Stomach smooth muscle (tissue), 2 donors: ENCODE data around the gene NF1.

Experiments
- H3K27ac ChIP-seq: one replicate; pipeline ENCODE4 v1.7.0; 2013; ENCODE audit warnings: mild to moderate bottlenecking, low read length, inconsistent platforms
- H3K27me3 ChIP-seq, 2 donors: one replicate each; pipeline ENCODE4 v1.7.0; 2013; ENCODE audit warnings: low read length in 2 of 2; ENCODE audit not compliant: insufficient read depth in 2 of 2, control insufficient read depth in 1 of 2
- H3K36me3 ChIP-seq, 2 donors: one replicate each; pipeline ENCODE4 v1.7.0; 2013; ENCODE audit warnings: low read length in 2 of 2; ENCODE audit not compliant: control insufficient read depth in 2 of 2, insufficient read depth in 2 of 2
- H3K4me1 ChIP-seq: one replicate; pipeline ENCODE4 v1.7.0; 2013; ENCODE audit warnings: low read length; ENCODE audit not compliant: control insufficient read depth, insufficient read depth
- H3K4me3 ChIP-seq, 2 donors: one replicate each; pipeline ENCODE4 v1.7.0; 2013; ENCODE audit warnings: low read length in 2 of 2
- H3K9ac ChIP-seq, 2 donors: one replicate each; pipeline ENCODE4 v1.7.0; 2013; ENCODE audit warnings: low read length in 2 of 2, mild to moderate bottlenecking in 1 of 2
- H3K9me3 ChIP-seq, 2 donors: one replicate each; pipeline ENCODE4 v1.7.0; 2013; ENCODE audit warnings: low read length in 2 of 2; ENCODE audit not compliant: control insufficient read depth in 2 of 2
- donor health status: healthy.
- donor health status: Pancreatic carcinoma.

NF1 gene

DNA sequence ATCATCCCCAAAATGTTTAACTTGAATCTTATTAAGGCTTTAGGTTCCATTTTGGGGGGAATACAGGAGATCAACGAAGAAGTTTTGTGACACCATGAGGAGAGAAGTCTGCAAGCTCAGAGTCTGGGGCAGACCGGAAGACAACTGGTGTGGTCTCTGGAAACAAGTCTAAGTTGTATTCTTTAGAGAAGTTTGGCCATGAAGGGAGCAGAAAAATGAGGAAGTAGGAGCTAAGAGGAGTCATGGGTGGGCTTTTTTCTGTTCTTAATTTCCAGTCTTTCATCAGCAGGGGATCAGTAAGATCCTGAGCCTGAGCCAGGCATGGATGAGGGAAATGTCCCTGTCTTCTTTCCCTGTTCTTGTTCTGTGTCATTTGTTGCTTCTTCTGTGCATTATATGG lies 35.8 kb upstream of the NF1 start:
- H3K4me1 ChIP-seq = no peaks in the 10 kb centered on the region
- H3K4me3 ChIP-seq = no peak overlapping the region
- no peaks in the 10 kb centered on the region for H3K27me3 ChIP-seq

DNA sequence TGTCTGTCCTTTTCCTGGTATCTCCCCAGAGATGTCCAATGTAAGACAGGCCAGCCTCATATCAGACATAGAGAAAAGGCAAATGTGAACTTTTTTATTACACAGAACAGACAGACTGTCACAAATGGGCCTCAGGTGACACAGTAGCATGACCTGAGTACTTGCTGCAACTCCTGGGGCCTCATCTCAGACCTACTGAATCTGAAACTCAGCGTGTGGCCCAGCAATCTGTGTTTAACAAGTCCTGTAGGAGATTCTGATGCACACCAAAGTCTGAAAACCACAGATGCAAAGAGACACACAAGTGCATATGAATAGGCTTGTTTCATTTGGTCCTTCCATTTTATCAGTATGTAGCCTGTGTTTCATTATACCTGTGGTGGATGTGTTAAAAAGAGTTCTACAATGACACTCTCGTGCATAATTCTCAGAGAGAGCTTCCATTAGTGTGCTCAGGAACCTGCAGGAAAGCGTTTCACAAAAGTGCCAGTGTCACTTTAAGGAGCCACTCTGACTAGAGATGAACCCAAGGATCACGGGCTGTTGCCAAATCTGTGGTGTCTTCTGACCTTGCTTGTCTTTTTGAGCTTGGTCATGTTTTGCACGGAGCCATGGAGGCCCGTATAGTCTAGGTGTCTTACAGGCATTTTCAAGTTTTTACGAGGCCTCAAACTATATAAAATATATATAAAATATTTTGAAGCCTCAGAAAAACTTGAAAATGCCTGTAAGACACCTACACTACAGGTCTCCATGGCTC lies 33.8 kb upstream of the NF1 start:
- Histone ChIP-seq H3K9me3 (no peaks in the 10 kb centered on the region), H3K36me3 (no peaks in the 10 kb centered on the region), H3K27me3 (no peaks in the 10 kb centered on the region), H3K4me3 (no peak overlapping the region), H3K4me1 (no peaks in the 10 kb centered on the region), H3K9ac (no peak overlapping the region), H3K27ac (no peak overlapping the region)

More for the DNA sequence above, 35.8 kb upstream of the NF1 start:
- no peaks in the 10 kb centered on the region for H3K36me3 ChIP-seq
- no peak overlapping the region for H3K9ac ChIP-seq
- H3K9me3 ChIP-seq = no peaks in the 10 kb centered on the region
- H3K27ac ChIP-seq = no peak overlapping the region

DNA sequence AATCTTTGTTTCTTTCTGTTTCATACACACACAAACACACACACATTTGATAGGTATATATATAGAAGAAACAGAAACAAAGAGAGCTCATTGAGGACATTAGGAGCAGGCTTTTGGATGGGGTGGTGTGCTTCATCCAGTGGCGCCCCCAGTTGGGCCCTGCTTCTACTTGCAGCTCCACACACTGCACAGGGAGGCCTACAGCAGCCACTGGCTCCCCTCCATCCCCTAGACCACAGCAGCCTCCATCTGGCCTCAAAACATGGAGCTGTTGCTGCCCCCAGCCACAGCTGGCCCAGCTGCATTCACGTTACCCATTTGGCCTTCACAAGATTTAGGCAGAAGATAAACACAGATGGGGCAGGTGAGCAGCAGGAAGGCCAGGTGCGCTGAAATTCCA lies 33.1 kb upstream of the NF1 start:
- H3K9ac ChIP-seq = no peak overlapping the region

DNA sequence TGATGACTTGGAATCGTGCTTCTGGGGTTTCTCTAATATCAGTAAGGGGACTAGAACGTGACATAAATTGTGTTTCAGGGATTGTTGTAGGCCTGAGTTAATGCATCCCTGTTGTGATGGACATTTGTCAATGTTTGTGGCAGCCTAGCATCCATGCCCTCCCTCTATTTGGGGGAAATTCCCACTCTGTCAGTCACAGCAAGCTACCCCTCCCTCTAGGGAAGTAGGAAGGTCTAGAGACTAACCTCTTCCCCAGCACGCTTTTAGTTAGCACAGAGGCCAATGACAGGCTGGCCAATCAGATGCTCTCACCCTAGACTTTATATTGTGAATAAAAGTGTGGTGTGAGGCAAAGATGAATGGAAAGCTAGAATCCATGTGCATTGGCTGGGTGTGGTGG lies 32.4 kb upstream of the NF1 start:
- Histone ChIP-seq H3K9me3 (no peaks in the 10 kb centered on the region), H3K27ac (no peak overlapping the region), H3K27me3 (no peaks in the 10 kb centered on the region), H3K4me3 (no peak overlapping the region), H3K4me1 (no peaks in the 10 kb centered on the region), H3K9ac (no peak overlapping the region), H3K36me3 (no peaks in the 10 kb centered on the region)

More for the DNA sequence above, 33.1 kb upstream of the NF1 start:
- H3K36me3 ChIP-seq = no peaks in the 10 kb centered on the region
- no peak overlapping the region for H3K4me3 ChIP-seq
- no peaks in the 10 kb centered on the region for H3K4me1 ChIP-seq
- H3K27ac ChIP-seq = no peak overlapping the region
- H3K27me3 ChIP-seq = no peaks in the 10 kb centered on the region
- H3K9me3 ChIP-seq = no peaks in the 10 kb centered on the region

DNA sequence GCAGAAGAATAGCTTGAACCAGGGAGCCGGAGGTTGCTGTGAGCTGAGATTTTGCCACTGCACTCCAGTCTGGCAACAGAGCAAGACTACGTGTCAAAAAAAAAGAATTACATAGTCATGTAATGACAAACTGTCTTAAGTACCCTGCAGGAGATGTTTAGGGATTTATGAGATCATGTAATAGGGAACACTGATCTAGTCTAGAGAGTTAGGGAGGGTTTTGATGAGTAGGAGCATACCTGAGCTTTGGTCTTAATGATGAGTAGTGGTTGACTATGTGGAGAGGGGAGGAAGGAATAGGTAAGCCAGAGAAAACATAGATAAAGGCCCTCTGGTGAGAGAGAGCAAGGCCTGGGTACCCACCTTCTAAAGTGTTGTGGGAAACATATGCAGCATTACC lies 30.1 kb upstream of the NF1 start:
- H3K36me3 ChIP-seq = no peaks in the 10 kb centered on the region
- no peak overlapping the region for H3K9ac ChIP-seq
- H3K9me3 ChIP-seq = no peaks in the 10 kb centered on the region
- H3K27me3 ChIP-seq = no peaks in the 10 kb centered on the region
- no peaks in the 10 kb centered on the region for H3K4me1 ChIP-seq
- H3K27ac ChIP-seq = no peak overlapping the region
- H3K4me3 ChIP-seq = no peak overlapping the region

DNA sequence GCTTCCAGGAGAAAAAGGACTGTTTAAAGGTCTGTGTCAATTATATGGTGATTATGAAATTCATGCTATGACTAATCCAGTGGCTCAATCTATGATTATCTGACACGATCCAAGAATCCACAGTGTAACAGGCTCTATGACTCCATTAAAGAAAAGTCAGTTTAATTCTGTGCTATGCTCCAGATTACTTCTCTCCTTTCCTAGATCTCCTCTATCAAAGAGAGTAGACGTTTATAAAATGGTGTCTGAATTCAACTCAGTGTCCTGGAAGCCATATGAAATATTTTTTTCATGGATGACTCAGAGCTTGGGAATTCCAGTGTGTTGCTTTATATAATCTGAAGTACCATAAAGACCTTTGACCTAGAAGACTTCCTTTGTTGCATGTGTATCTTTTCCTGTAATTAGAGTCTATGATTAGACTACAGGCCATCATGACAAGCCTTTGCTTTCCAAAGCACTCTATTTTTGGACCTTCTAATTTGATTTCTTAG lies 27.0 kb upstream of the NF1 start:
- Histone ChIP-seq H3K4me3 (no peak overlapping the region), H3K27me3 (no peaks in the 10 kb centered on the region), H3K4me1 (no peaks in the 10 kb centered on the region), H3K27ac (no peak overlapping the region), H3K9me3 (no peaks in the 10 kb centered on the region), H3K9ac (no peak overlapping the region), H3K36me3 (no peaks in the 10 kb centered on the region)

DNA sequence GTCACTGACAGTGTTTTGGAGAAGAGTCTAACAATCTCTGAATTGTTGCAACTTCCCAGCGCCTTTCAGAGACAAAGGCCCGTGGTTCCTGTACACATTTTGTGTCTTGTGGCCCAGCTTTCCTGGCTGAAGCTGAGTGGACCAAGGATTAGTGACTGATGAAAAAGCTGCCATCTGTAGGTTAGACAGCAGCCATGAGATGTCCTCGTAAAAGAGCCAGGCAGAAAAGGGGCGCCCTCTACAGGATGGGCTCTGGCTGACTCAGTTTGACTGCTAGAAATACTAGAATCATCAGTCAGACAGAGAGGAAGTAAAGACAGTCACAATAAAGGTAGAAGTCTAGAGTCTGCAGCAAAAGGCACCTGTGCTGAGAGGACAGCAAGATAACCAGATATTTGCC lies 26.5 kb upstream of the NF1 start:
- Histone ChIP-seq H3K27me3 (no peaks in the 10 kb centered on the region), H3K4me1 (no peaks in the 10 kb centered on the region), H3K36me3 (no peaks in the 10 kb centered on the region), H3K9ac (no peak overlapping the region), H3K9me3 (no peaks in the 10 kb centered on the region), H3K4me3 (no peak overlapping the region), H3K27ac (no peak overlapping the region)

DNA sequence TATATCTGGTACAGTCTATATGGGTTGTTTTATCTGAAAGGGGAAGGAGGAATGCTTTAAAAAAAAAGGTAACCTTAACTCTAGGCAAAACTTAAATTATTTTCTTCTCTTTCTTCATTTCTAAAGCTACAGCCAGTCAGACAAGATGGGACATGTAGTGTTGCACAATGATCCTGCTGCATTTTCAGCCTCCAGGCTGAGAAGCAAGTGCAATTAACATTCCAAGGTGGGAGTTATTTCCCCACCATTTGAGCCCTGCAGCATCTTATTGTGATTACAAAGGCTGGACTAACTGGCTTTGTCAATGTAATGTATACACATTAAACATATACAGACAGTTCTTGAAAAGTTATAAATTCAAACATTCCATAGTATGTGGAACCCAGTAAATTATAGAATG lies 22.6 kb upstream of the NF1 start:
- Histone ChIP-seq H3K36me3 (no peaks in the 10 kb centered on the region), H3K9ac (no peak overlapping the region), H3K9me3 (no peaks in the 10 kb centered on the region), H3K4me1 (no peaks in the 10 kb centered on the region), H3K27me3 (no peaks in the 10 kb centered on the region), H3K27ac (no peak overlapping the region), H3K4me3 (no peak overlapping the region)

DNA sequence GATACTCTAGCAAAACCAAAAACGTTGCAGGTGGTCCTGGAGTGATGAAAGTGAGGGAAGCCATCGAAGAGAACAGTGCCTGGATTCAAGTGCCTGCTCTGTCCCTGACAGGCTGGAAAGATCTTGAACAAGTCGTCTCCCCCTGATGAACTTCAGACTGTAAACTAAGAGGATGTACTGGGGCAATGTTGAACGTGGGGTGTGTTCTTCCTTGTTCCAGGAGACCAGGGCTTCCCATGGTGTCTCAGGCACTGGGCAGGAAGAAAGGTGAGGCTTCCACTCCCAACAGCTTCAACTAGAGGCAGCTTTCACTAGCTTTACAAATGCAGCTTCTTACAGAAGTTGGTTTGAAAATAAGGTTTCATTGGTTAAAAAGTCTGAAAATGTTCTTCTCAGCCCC lies 21.4 kb upstream of the NF1 start:
- Histone ChIP-seq H3K27me3 (no peaks in the 10 kb centered on the region), H3K27ac (no peak overlapping the region), H3K36me3 (no peaks in the 10 kb centered on the region), H3K4me3 (no peak overlapping the region), H3K9ac (no peak overlapping the region), H3K4me1 (no peaks in the 10 kb centered on the region), H3K9me3 (no peaks in the 10 kb centered on the region)

DNA sequence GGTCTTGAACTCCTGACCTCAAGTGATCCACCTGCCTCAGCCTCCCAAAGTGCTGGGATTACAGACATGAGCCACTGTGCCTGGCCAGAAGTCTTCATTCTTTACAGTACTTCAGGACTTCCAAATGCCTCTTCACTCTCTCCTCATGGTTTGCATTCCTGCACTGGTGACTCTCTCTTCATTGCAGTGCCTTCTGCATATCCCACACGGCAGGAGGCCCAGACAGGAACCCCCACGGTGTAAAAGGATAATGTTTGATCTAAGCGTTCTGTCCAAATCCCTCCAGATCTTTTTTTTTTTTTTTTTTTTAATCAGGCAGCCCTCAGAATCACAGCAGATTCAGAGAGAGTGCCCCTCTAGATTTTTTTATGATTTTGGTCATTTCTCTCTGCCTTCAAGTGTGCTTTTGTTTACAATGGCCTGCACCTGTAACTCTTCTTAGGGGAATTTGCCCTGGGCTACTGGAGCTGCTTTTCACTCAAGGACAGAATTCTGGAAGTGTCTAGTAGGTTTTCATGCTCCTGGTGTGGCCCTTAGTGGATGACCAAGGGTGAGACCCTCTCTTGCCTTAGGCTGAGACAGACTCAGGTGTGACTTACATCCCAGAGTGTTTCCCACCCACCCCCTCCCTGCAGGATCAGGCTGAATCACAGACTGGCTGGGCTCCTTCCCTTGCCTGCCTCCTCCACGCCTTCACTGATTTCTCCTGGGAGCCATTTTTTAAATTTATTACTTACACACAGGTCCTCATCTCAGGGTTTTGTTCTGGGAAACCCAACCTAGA lies 19.8 kb upstream of the NF1 start:
- Histone ChIP-seq H3K36me3 (no peaks in the 10 kb centered on the region), H3K4me1 (no peaks in the 10 kb centered on the region), H3K27ac (no peak overlapping the region), H3K9me3 (no peaks in the 10 kb centered on the region), H3K4me3 (no peak overlapping the region), H3K27me3 (no peaks in the 10 kb centered on the region), H3K9ac (no peak overlapping the region)

DNA sequence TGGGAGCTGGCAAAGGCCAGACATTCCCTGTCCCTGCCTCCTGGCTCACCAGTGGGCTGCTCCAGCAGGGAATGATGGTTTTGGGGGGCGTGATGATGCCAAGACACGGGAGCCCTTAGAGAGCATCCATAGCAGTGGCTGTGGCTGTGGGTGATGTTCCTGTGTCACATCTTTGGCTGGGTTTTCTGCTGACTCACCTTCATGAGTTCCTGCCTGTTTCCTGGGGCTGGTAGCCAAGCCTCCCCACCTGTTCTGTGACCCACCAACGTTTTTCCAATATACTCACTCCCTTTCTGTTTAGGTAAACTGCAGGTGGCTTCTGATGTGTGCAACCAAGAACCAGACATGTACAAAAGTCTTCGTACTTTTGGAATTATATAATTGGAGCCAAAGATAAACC lies 16.5 kb upstream of the NF1 start:
- Histone ChIP-seq H3K36me3 (no peaks in the 10 kb centered on the region), H3K27me3 (no peaks in the 10 kb centered on the region), H3K27ac (no peak overlapping the region)

More for the DNA sequence above, 16.5 kb upstream of the NF1 start:
- H3K4me1 ChIP-seq = no peaks in the 10 kb centered on the region
- no peak overlapping the region for H3K4me3 ChIP-seq
- H3K9ac ChIP-seq = no peak overlapping the region
- no peaks in the 10 kb centered on the region for H3K9me3 ChIP-seq
